Activated CD8-positive, alpha-beta T cell treated with anti-CD3 and anti-CD28 coated beads for 36 hours (primary cell): ENCODE results near the gene SYNPR. TPM values are rescaled to one million over a fixed set of nuclear protein-coding genes. Genes with fewer than 3 reads are reported as not detected.

Experiments
- ATAC-seq: fragments of 200-7000 bp; cut with Tn5 transposase; one replicate; pipeline ENCODE4 v1.10.0; 2021; ENCODE audit warnings: mild to moderate bottlenecking, moderate library complexity
- CTCF ChIA-PET: fragments of 350-600 bp; sonication (Branson Sonifier 250); formaldehyde crosslinking; loops from one replicate; lab custom pipeline; 2021; ENCODE audit warnings: antibody characterized with exemption; lab: Charles Lee
- POLR2A ChIA-PET: fragments of 350-600 bp; sonication (Branson Sonifier 250); formaldehyde crosslinking; loops from one replicate; lab custom pipeline; 2021; ENCODE audit warnings: antibody characterized with exemption; lab: Charles Lee
- DNase-seq: peaks from one replicate; pipeline ENCODE4 v3.0.0-alpha.2; 2020
- H3K27ac Mint-ChIP-seq: one replicate; pipeline ENCODE4 v1.8.0; 2021; ENCODE audit warnings: mild to moderate bottlenecking, mixed read lengths
- H3K27me3 Mint-ChIP-seq: one replicate; pipeline ENCODE4 v1.8.0; 2021; ENCODE audit warnings: mixed read lengths
- H3K36me3 Mint-ChIP-seq: one replicate; pipeline ENCODE4 v1.8.0; 2021; ENCODE audit warnings: low read depth, mixed read lengths
- H3K4me1 Mint-ChIP-seq: one replicate; pipeline ENCODE4 v1.8.0; 2021; ENCODE audit warnings: low read depth, mixed read lengths
- H3K4me3 Mint-ChIP-seq: one replicate; pipeline ENCODE4 v1.8.0; 2021; ENCODE audit warnings: mild to moderate bottlenecking, moderate library complexity, mixed read lengths
- H3K9me3 Mint-ChIP-seq: one replicate; pipeline ENCODE4 v1.8.0; 2021; ENCODE audit warnings: mixed read lengths
- intact Hi-C: fragments of 100-400 bp; cut with micrococcal nuclease; formaldehyde crosslinking; loops from one replicate; pipeline ENCODE4 v1.10.0; 2022
- total RNA-seq, 2 experiments: library from RNA; stranded (reverse); gene quantifications; one replicate each; pipeline ENCODE4 v1.2.3, GENCODE V29; 2021
- TF ChIP-seq, protein P1 (sequence below): fragments of 200-600 bp; IDR thresholded peaks from one replicate; pipeline ENCODE4 v1.8.0; 2022; ENCODE audit warnings: antibody characterized with exemption, mild to moderate bottlenecking

SYNPR gene
- total RNA-seq, 2 experiments from 2014 or later, result not detected

DNA sequence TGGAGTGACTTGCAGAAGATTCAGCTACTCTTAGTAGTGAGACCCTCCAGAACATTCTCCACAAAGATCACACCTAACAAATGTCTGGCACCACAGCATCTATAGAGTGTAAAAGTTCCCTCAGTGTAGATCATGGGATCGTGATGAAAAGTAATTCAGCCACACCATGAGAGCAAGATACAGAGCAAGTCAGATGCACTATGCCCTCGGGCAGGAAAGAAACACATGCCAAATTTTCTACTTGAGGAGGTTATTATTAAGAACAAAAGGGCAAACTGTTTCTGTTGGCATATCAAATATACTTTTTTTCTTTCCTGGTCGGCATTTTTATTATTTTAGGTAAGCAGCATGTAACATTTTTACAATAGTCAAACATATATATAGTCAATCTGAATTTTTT, 329.6 kb downstream of the SYNPR start:
- Mint-ChIP-seq H3K9me3 (no peaks in the 10 kb centered on the region), H3K36me3 (no peaks in the 10 kb centered on the region), H3K4me3 (no peak overlapping the region), H3K27ac (no peak overlapping the region), H3K4me1 (no peaks in the 10 kb centered on the region), H3K27me3 (no peaks in the 10 kb centered on the region)
- no peak for DNase-seq
- ChIA-PET CTCF (no interaction called here), POLR2A (no interaction called here)
- TF ChIP-seq, protein P1, sequence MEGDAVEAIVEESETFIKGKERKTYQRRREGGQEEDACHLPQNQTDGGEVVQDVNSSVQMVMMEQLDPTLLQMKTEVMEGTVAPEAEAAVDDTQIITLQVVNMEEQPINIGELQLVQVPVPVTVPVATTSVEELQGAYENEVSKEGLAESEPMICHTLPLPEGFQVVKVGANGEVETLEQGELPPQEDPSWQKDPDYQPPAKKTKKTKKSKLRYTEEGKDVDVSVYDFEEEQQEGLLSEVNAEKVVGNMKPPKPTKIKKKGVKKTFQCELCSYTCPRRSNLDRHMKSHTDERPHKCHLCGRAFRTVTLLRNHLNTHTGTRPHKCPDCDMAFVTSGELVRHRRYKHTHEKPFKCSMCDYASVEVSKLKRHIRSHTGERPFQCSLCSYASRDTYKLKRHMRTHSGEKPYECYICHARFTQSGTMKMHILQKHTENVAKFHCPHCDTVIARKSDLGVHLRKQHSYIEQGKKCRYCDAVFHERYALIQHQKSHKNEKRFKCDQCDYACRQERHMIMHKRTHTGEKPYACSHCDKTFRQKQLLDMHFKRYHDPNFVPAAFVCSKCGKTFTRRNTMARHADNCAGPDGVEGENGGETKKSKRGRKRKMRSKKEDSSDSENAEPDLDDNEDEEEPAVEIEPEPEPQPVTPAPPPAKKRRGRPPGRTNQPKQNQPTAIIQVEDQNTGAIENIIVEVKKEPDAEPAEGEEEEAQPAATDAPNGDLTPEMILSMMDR, result no peak
- no peak for ATAC-seq
- intact Hi-C loops, result no loop called here

DNA sequence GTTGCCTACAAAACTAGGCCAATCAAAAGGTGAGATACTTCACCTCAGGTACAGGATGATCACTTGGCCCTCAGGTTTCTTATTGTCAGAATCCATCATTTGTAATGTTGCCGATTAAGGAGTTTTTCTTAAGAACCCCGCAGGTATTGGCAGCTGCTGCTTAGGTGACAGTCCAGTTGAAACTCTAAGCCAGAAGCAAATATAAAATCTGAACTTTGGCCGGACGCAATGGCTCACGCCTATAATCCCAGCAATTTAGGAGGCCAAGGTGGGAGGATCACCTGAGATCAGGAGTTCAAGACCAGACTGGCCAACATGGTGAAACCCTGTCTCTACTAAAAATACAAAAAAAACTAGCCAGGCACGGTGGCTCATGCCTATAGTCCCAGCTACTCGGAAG, 331.3 kb downstream of the SYNPR start:
- intact Hi-C loops, result no loop called here
- ChIA-PET POLR2A (no interaction called here), CTCF (no interaction called here)
- peaks cover 2% of the 10 kb centered on the region for H3K27me3 Mint-ChIP-seq
- no peak overlapping the region for H3K27ac Mint-ChIP-seq
- H3K4me1 Mint-ChIP-seq, result no peaks in the 10 kb centered on the region
- H3K36me3 Mint-ChIP-seq, result no peaks in the 10 kb centered on the region
- TF ChIP-seq, protein P1, result no peak
- ATAC-seq (no peak), DNase-seq (no peak)
- H3K9me3 Mint-ChIP-seq, result no peaks in the 10 kb centered on the region
- H3K4me3 Mint-ChIP-seq, result no peak overlapping the region

DNA sequence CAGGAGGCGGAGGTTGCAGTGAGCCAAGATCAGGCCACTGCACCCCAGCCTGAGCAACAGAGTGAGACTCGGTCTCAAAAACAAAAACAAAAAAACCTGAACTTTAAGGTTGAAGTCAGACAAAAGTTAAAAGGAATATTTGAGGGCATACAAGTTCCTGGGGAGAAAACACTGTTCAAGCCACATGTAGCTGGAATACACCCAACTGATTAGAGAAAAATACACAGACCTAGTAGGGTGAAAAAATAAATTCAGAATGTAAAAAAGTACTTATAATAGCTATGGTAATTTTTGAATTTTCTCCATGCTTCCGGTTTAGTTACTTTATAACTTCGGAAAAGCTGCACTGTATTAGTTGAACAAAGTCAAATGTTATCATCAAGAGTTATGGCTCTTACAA, 331.7 kb downstream of the SYNPR start:
- ATAC-seq, result no peak
- POLR2A ChIA-PET, result interaction anchor here (0.6 kb wide), 1 partner anchor 33 kb away, joined by 3 read pairs; no protein-coding TSS in a partner anchor
- no peaks in the 10 kb centered on the region for H3K36me3 Mint-ChIP-seq
- H3K27me3 Mint-ChIP-seq, result peaks cover 2% of the 10 kb centered on the region
- TF ChIP-seq, protein P1, result no peak
- H3K4me1 Mint-ChIP-seq, result no peaks in the 10 kb centered on the region
- no peak overlapping the region for H3K4me3 Mint-ChIP-seq
- DNase-seq, result no peak
- intact Hi-C loops, result no loop called here
- no peaks in the 10 kb centered on the region for H3K9me3 Mint-ChIP-seq
- H3K27ac Mint-ChIP-seq, result no peak overlapping the region
- CTCF ChIA-PET, result no interaction called here

DNA sequence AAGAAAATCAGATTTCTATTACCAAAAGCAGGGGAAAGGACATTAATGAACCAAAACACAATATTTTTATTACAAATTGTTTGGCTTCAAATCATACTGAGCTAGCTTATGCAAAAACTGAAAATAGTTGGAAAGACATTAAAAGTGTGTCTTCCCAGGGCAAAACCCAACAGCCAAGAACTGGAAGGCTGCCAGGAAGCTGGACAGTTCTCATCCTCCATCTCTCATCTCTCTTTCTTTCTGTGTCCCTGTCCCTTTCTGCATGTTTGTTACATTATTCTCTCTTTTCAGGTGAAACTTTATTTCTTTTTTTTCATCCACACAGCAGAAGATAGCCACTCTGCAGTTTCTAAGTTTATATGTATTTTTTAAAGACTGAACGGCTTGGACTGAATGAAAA, 333.3 kb downstream of the SYNPR start:
- peaks cover 2% of the 10 kb centered on the region for H3K27me3 Mint-ChIP-seq
- POLR2A ChIA-PET, result no interaction called here
- peaks cover 4% of the 10 kb centered on the region for H3K9me3 Mint-ChIP-seq
- H3K27ac Mint-ChIP-seq, result no peak overlapping the region
- no peak overlapping the region for H3K4me3 Mint-ChIP-seq
- intact Hi-C loops, result no loop called here
- CTCF ChIA-PET, result no interaction called here
- ATAC-seq (no peak), DNase-seq (no peak)
- TF ChIP-seq, protein P1, result no peak
- no peaks in the 10 kb centered on the region for H3K4me1 Mint-ChIP-seq
- H3K36me3 Mint-ChIP-seq, result no peaks in the 10 kb centered on the region

DNA sequence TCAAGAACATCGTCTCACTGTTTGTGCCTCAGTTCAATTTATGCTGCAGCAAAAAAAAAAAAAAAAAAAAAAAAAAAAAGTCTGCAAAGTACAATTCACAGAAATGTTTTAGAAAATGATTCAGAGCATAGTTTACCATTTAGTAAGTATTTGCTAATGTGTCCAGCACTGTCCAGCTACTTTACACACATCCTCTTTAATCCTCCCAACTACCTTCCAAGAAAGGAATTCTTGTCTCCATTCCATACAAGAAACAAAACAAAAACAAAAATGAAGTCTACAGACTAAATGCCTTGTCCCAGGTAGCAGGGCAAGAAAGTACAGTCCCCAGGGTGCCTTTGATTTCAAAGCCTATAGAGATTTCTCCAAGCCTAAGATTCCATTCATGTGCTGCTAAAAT, 335.5 kb downstream of the SYNPR start:
- no peak overlapping the region for H3K27ac Mint-ChIP-seq
- POLR2A ChIA-PET, result no interaction called here
- intact Hi-C loops, result no loop called here
- H3K27me3 Mint-ChIP-seq, result peaks cover 2% of the 10 kb centered on the region
- ATAC-seq, result no peak
- TF ChIP-seq, protein P1, result no peak
- CTCF ChIA-PET, result no interaction called here
- H3K4me3 Mint-ChIP-seq, result no peak overlapping the region
- H3K9me3 Mint-ChIP-seq, result peaks cover 4% of the 10 kb centered on the region
- no peaks in the 10 kb centered on the region for H3K4me1 Mint-ChIP-seq
- no peaks in the 10 kb centered on the region for H3K36me3 Mint-ChIP-seq
- DNase-seq, result no peak
